ENCODE results near the gene UTP15.

UTP15 gene

DNA sequence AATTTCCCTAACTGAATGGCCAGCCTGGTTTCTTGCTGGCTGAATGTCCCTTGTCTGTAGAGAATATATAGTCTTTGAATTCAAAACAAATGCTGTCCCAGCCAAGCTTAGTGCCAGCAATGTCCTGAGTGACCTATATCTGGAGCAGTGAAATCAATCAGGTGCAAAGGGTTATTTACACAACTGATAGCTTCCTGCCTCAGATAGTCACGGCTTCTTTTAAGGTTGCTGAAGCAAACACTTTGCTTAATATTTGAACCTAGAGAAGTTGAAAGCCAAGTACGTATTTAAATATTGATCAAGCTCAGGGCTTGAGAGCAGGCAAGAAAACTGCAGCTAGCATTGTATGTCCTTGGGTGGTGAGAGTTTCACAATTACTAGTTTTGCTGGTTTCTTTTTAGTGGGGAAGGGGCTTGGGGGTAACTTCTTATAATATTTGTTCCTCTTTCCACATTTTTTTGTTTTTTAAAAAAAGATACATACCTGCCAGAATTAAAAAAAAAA lies 58.4 kb downstream of the UTP15 start:
- no peaks in the 10 kb centered on the region for H3K9me3 ChIP-seq (ENCODE audit: control insufficient read depth in 2 of 2, low read length in 2 of 2)
- H3K4me3 ChIP-seq (ENCODE audit: low read length in 2 of 2), result no peak overlapping the region
- H3K27ac ChIP-seq (ENCODE audit: low read length), result no peak overlapping the region
- H3K4me1 ChIP-seq (ENCODE audit: control insufficient read depth, insufficient read depth, low read length), result peaks cover 9% of the 10 kb centered on the region
- H3K9ac ChIP-seq (ENCODE audit: low read length in 2 of 2), result no peak overlapping the region
- no peaks in the 10 kb centered on the region for H3K27me3 ChIP-seq (ENCODE audit: control insufficient read depth in 1 of 2, insufficient read depth in 2 of 2, low read length in 2 of 2)
- H3K36me3 ChIP-seq (ENCODE audit: control insufficient read depth in 2 of 2, insufficient read depth in 2 of 2, low read length in 2 of 2), result no peaks in the 10 kb centered on the region

DNA sequence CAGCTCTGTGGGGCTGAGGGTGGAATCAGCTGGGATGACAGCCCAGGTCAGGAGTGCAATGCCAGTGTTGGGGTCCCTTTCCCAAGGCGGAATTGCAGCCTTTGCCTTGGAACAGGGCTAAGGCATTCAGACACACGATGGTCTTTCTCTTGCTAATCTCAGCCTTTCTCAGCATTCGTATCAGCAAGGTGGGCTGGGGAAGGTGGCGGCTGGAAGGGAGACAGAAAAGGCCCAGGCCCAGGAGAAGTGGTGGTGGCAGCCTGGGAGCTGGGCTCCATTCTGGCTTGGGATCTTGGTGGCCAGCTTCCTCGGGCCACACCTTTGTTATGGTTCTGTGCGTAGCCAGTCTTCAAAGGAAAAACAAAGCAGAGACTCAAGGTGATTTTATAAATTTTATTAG lies 59.3 kb downstream of the UTP15 start:
- no peak overlapping the region for H3K4me3 ChIP-seq (ENCODE audit: low read length in 2 of 2)
- peaks cover 9% of the 10 kb centered on the region for H3K4me1 ChIP-seq (ENCODE audit: control insufficient read depth, insufficient read depth, low read length)

DNA sequence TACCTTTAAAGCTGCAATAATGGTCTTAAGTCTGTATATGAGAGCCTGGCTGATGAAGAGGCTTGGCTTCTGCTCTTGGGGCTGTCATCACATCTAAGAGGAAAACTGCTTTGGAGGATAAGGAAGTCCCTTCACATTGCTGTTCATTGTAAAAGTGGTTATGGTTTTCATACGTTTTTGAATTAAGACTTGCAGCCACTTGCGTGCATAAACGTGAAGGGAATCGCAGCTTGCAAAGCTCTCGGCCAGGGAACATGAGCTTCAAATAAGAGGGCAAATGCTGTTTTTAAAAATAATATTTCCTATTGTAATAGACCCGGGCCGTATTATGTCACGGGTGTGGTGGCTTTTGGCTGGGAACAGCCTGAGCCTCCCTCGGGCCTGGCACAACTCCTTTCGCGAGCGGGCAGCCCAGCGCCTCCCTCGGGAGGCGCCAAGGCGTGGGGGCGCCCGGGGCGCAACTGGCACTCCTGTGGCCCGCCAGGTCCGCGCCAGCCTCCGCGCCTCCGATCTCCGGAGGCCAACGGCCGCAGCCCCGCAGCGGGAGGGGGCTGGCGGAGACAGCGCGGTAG lies 59.9 kb downstream of the UTP15 start:
- Histone ChIP-seq H3K27ac (ENCODE audit: low read length) (peak overlapping the region; percentile 55), H3K36me3 (ENCODE audit: control insufficient read depth in 2 of 2, insufficient read depth in 2 of 2, low read length in 2 of 2) (no peaks in the 10 kb centered on the region), H3K4me1 (ENCODE audit: control insufficient read depth, insufficient read depth, low read length) (peaks cover 9% of the 10 kb centered on the region), H3K4me3 (ENCODE audit: low read length in 2 of 2) (peak overlapping the region; percentile 44 to 85), H3K9ac (ENCODE audit: low read length in 2 of 2) (peak overlapping the region; percentile 1 to 51), H3K27me3 (ENCODE audit: control insufficient read depth in 1 of 2, insufficient read depth in 2 of 2, low read length in 2 of 2) (no peaks in the 10 kb centered on the region), H3K9me3 (ENCODE audit: control insufficient read depth in 2 of 2, low read length in 2 of 2) (no peaks in the 10 kb centered on the region)

More for the DNA sequence above, 59.3 kb downstream of the UTP15 start:
- Histone ChIP-seq H3K9ac (ENCODE audit: low read length in 2 of 2) (no peak overlapping the region), H3K27me3 (ENCODE audit: control insufficient read depth in 1 of 2, insufficient read depth in 2 of 2, low read length in 2 of 2) (no peaks in the 10 kb centered on the region), H3K9me3 (ENCODE audit: control insufficient read depth in 2 of 2, low read length in 2 of 2) (no peaks in the 10 kb centered on the region), H3K27ac (ENCODE audit: low read length) (no peak overlapping the region), H3K36me3 (ENCODE audit: control insufficient read depth in 2 of 2, insufficient read depth in 2 of 2, low read length in 2 of 2) (no peaks in the 10 kb centered on the region)

DNA sequence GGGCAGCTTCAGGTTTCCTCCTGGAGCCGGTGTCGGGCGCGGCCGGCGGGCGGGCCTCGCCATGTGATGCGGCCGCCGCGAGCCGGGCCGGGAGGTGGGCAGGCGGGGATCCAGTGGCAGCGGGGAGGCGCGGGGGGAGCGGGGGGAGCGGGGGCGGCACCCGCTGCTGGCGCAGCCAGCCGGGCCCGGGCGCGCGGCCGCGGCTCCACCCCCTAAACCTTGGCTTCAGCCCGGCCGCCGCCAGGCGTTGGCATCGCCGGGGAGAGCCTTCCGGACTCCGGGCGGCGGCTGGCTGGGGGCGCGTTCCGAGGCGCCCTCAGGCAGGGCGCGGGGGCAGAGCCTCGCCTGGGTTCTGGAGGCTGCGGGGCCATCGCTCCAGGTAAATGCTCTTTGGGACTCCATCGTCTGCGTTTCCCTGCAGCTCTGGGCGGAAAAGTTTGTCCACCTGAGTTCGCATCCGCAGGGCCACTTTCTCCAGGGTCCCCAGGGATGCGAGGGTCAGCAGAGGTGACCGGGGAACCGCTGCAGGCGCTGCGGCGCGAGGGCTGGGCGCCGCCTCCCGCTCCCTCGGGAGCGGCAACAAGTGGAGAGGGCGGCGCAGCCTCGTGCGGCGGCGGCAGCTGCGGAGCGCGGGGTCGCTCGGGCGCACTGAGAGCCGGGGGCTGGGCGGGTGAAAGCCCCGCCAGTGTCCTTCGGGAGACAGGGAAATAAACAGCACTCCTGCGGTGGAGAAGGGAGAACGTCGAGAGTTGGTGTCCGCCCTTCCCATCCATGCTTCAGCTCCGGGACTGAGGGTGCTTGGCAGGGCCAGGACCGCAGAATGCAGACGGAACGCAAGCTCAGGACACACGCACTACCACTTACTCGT lies 60.6 kb downstream of the UTP15 start, which contains the start of gene ARHGEF28:
Gene ARHGEF28 (plus strand): TSS at position 253 of the 868 bp plus-strand sequence. CDS start 58,656 bp downstream, outside the sequence.
- H3K27ac ChIP-seq (ENCODE audit: low read length), result peak within 1 kb of the TSS; percentile 55
- peaks cover 9% of the 10 kb centered on the region for H3K4me1 ChIP-seq (ENCODE audit: control insufficient read depth, insufficient read depth, low read length)
- H3K36me3 ChIP-seq (ENCODE audit: control insufficient read depth in 2 of 2, insufficient read depth in 2 of 2, low read length in 2 of 2), result no peaks in the 10 kb centered on the region
- no peaks in the 10 kb centered on the region for H3K9me3 ChIP-seq (ENCODE audit: control insufficient read depth in 2 of 2, low read length in 2 of 2)
- H3K27me3 ChIP-seq (ENCODE audit: control insufficient read depth in 1 of 2, insufficient read depth in 2 of 2, low read length in 2 of 2), result no peaks in the 10 kb centered on the region
- H3K9ac ChIP-seq (ENCODE audit: low read length in 2 of 2), result peak within 1 kb of the TSS; percentile 40 to 58
- H3K4me3 ChIP-seq (ENCODE audit: low read length in 2 of 2), result peak within 1 kb of the TSS; percentile 78 to 85

DNA sequence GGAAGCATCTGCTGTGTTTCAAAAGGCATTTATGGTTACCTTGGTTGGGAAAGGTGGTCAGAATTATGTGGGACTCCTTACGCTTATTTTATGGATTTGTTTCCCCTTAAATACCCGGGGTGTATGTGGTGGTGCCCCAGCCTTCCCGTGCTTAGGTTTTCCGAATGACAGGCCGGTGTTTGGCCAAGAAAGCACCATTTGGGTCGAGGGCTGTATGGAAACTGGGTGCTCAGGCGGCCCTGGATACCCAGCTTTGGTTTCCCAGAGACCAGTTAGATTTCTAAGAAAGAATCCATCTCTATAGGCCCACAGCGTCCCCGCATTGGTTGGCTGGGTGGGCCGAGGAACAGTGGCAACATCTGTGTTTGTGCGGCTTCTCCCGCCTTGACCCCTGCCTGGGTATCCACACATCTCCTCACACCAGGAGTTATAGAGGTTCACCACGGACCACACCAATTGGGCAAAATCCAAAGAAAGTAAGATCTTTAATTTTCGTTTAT lies 61.3 kb downstream of the UTP15 start:
- Histone ChIP-seq H3K27me3 (ENCODE audit: control insufficient read depth in 1 of 2, insufficient read depth in 2 of 2, low read length in 2 of 2) (no peaks in the 10 kb centered on the region), H3K4me1 (ENCODE audit: control insufficient read depth, insufficient read depth, low read length) (peaks cover 9% of the 10 kb centered on the region), H3K9me3 (ENCODE audit: control insufficient read depth in 2 of 2, low read length in 2 of 2) (no peaks in the 10 kb centered on the region), H3K36me3 (ENCODE audit: control insufficient read depth in 2 of 2, insufficient read depth in 2 of 2, low read length in 2 of 2) (no peaks in the 10 kb centered on the region), H3K4me3 (ENCODE audit: low read length in 2 of 2) (peak overlapping the region; percentile 78 to 85), H3K9ac (ENCODE audit: low read length in 2 of 2) (peak overlapping the region; percentile 40 to 58), H3K27ac (ENCODE audit: low read length) (no peak overlapping the region)

DNA sequence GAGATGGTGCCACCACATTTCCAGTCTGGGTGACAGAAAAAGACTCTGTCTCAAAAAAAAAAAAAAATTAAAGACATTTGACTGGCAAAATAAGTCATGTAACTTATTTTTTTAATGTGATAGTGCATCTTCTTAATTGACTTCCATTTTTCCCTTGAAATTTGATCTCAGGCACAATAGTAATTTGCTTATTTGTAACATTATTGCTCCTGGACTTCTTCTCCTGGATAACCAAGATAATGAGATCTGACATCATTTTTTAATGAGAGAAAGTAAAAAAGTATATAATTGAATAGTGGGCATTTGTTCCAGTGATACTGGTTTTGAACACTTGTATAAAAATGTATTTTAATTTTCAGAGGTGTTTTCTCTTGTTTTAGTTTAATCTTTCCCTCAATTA lies 63.9 kb downstream of the UTP15 start:
- Histone ChIP-seq H3K9me3 (ENCODE audit: control insufficient read depth in 2 of 2, low read length in 2 of 2) (no peaks in the 10 kb centered on the region), H3K27me3 (ENCODE audit: control insufficient read depth in 1 of 2, insufficient read depth in 2 of 2, low read length in 2 of 2) (no peaks in the 10 kb centered on the region), H3K36me3 (ENCODE audit: control insufficient read depth in 2 of 2, insufficient read depth in 2 of 2, low read length in 2 of 2) (no peaks in the 10 kb centered on the region), H3K4me1 (ENCODE audit: control insufficient read depth, insufficient read depth, low read length) (peaks cover 9% of the 10 kb centered on the region), H3K4me3 (ENCODE audit: low read length in 2 of 2) (no peak overlapping the region), H3K27ac (ENCODE audit: low read length) (no peak overlapping the region), H3K9ac (ENCODE audit: low read length in 2 of 2) (no peak overlapping the region)

DNA sequence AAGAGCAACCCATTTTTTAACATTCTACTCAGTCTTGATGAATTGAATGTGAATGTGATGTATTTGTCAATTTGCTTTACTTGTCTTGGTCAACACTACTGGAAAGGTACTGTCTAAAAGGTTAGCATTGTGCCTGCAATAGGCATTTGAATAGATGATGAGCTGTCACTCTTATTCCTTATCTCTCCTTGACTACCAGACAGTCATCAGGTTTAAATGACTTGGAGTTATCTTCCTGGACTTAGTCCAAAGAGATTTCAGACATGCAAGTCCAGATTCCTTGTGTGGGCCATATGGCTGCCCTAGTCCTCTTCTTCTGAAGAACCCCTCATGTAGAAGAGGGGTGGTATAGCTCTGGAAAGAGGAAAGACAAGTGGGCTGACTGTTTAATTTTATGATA lies 65.2 kb downstream of the UTP15 start:
- Histone ChIP-seq H3K4me3 (ENCODE audit: low read length in 2 of 2) (no peak overlapping the region), H3K27me3 (ENCODE audit: control insufficient read depth in 1 of 2, insufficient read depth in 2 of 2, low read length in 2 of 2) (no peaks in the 10 kb centered on the region), H3K4me1 (ENCODE audit: control insufficient read depth, insufficient read depth, low read length) (peaks cover 9% of the 10 kb centered on the region), H3K36me3 (ENCODE audit: control insufficient read depth in 2 of 2, insufficient read depth in 2 of 2, low read length in 2 of 2) (no peaks in the 10 kb centered on the region), H3K9me3 (ENCODE audit: control insufficient read depth in 2 of 2, low read length in 2 of 2) (no peaks in the 10 kb centered on the region), H3K9ac (ENCODE audit: low read length in 2 of 2) (no peak overlapping the region), H3K27ac (ENCODE audit: low read length) (no peak overlapping the region)

DNA sequence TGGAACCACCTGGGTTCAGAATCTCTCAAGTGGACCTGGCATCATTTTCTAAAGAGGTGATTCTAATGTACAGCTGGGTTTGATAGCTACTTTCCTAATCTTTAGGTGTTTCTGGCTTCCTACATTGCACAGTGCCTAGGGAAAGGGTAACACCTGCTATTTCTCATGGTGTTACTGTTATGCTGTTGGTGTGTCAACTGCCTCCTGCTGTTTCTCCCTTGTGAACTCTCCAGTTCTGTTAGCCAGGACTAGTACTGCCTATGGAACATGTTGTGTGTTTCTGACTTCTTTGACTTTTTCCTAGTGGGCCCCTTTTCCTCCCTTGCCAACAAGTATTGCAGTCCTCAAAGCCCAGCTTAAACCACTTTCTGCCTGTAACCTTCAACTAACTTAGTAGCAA lies 66.0 kb downstream of the UTP15 start:
- Histone ChIP-seq H3K4me1 (ENCODE audit: control insufficient read depth, insufficient read depth, low read length) (peaks cover 8% of the 10 kb centered on the region), H3K9ac (ENCODE audit: low read length in 2 of 2) (no peak overlapping the region), H3K27ac (ENCODE audit: low read length) (no peak overlapping the region)

More for the DNA sequence above, 66.0 kb downstream of the UTP15 start:
- Histone ChIP-seq H3K9me3 (ENCODE audit: control insufficient read depth in 2 of 2, low read length in 2 of 2) (no peaks in the 10 kb centered on the region), H3K4me3 (ENCODE audit: low read length in 2 of 2) (no peak overlapping the region), H3K36me3 (ENCODE audit: control insufficient read depth in 2 of 2, insufficient read depth in 2 of 2, low read length in 2 of 2) (no peaks in the 10 kb centered on the region), H3K27me3 (ENCODE audit: control insufficient read depth in 1 of 2, insufficient read depth in 2 of 2, low read length in 2 of 2) (no peaks in the 10 kb centered on the region)
